WTC11 (cell line): Measurements from ENCODE around the gene NOL12.

Source experiments
- ESRRA ChIP-seq: sonication (generic); formaldehyde crosslinking; IDR thresholded peaks from 2 replicates; pipeline ENCODE4 v1.8.1; 2022; ENCODE audit warnings: mild to moderate bottlenecking, missing genetic modification reagents, borderline replicate concordance
- ZBTB21 ChIP-seq: sonication (generic); formaldehyde crosslinking; IDR thresholded peaks from 2 replicates; pipeline ENCODE4 v1.8.1; 2023; ENCODE audit warnings: mild to moderate bottlenecking, missing genetic modification reagents, borderline replicate concordance
- ZNF138 ChIP-seq: sonication (generic); formaldehyde crosslinking; conservative IDR thresholded peaks from 2 replicates; pipeline ENCODE4 v1.8.1; 2022; ENCODE audit warnings: mild to moderate bottlenecking, moderate library complexity, missing genetic modification reagents
- TF ChIP-seq, protein P1 (sequence below): sonication (generic); formaldehyde crosslinking; IDR thresholded peaks from 2 replicates; pipeline ENCODE4 v1.8.1; 2023; ENCODE audit warnings: mild to moderate bottlenecking, missing genetic modification reagents, moderate library complexity
- TF ChIP-seq, protein P2 (sequence below): fragments of 200-600 bp; IDR thresholded peaks from 2 replicates; pipeline ENCODE4 v1.8.0; 2022; ENCODE audit warnings: antibody characterized with exemption
- TF ChIP-seq, protein P3 (sequence below): sonication (generic); formaldehyde crosslinking; IDR thresholded peaks from 2 replicates; pipeline ENCODE4 v1.8.0; 2022; ENCODE audit warnings: mild to moderate bottlenecking, missing genetic modification reagents
- TF ChIP-seq, protein P4 (sequence below): fragments of 250-450 bp; sonication (Bioruptor Pico); IDR thresholded peaks from 2 replicates; pipeline ENCODE4 v1.9.0; 2021; ENCODE audit warnings: moderate library complexity, mild to moderate bottlenecking, inconsistent platforms, borderline replicate concordance

DNA sequence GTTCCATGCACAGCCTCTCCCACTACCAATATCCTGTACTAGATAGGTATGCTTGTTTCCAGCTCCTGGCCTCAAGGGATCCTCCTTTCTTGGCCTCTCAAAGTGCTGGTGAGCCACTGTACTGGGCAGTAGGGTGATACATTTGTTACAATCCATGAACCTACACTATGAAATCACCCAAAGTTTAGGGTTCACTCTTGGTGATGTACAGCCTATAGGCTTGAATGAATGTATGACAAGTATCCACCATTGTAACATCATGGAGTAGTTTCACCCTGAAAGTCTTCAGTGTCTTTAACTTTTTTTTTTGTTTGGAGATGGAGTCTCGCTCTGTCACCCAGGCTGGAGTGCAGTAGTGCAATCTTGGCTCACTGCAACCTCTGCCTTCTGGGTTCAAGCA is 42.5 kb downstream of the NOL12 start:
- TF ChIP-seq, protein P1, sequence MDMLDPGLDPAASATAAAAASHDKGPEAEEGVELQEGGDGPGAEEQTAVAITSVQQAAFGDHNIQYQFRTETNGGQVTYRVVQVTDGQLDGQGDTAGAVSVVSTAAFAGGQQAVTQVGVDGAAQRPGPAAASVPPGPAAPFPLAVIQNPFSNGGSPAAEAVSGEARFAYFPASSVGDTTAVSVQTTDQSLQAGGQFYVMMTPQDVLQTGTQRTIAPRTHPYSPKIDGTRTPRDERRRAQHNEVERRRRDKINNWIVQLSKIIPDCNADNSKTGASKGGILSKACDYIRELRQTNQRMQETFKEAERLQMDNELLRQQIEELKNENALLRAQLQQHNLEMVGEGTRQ = no peak
- TF ChIP-seq, protein P2, sequence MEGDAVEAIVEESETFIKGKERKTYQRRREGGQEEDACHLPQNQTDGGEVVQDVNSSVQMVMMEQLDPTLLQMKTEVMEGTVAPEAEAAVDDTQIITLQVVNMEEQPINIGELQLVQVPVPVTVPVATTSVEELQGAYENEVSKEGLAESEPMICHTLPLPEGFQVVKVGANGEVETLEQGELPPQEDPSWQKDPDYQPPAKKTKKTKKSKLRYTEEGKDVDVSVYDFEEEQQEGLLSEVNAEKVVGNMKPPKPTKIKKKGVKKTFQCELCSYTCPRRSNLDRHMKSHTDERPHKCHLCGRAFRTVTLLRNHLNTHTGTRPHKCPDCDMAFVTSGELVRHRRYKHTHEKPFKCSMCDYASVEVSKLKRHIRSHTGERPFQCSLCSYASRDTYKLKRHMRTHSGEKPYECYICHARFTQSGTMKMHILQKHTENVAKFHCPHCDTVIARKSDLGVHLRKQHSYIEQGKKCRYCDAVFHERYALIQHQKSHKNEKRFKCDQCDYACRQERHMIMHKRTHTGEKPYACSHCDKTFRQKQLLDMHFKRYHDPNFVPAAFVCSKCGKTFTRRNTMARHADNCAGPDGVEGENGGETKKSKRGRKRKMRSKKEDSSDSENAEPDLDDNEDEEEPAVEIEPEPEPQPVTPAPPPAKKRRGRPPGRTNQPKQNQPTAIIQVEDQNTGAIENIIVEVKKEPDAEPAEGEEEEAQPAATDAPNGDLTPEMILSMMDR = no peak
- no peak for TF ChIP-seq ZNF138
- TF ChIP-seq ESRRA (CRISPR knock-in tag) = no peak
- TF ChIP-seq, protein P3, sequence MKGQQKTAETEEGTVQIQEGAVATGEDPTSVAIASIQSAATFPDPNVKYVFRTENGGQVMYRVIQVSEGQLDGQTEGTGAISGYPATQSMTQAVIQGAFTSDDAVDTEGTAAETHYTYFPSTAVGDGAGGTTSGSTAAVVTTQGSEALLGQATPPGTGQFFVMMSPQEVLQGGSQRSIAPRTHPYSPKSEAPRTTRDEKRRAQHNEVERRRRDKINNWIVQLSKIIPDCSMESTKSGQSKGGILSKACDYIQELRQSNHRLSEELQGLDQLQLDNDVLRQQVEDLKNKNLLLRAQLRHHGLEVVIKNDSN (CRISPR knock-in tag) = no peak
- TF ChIP-seq, protein P4, sequence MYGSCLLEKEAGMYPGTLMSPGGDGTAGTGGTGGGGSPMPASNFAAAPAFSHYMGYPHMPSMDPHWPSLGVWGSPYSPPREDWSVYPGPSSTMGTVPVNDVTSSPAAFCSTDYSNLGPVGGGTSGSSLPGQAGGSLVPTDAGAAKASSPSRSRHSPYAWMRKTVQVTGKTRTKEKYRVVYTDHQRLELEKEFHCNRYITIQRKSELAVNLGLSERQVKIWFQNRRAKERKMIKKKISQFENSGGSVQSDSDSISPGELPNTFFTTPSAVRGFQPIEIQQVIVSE (CRISPR knock-in tag) = no peak
- no peak for TF ChIP-seq ZBTB21 (CRISPR knock-in tag)
